KMS-11 (cell line): Measurements from ENCODE around the gene IL17RE.

Source experiments
- H2AFZ ChIP-seq: fragments of 200-600 bp; sonication (generic); 2 replicates; pipeline ENCODE4 v1.6.1; 2016; ENCODE audit warnings: antibody characterized with exemption, mixed run types, low read depth
- H3K27ac ChIP-seq: fragments of 200-600 bp; sonication (generic); 2 replicates; pipeline ENCODE4 v1.6.1; 2016; ENCODE audit warnings: mild to moderate bottlenecking, mixed run types
- H3K27me3 ChIP-seq: fragments of 200-600 bp; sonication (generic); 2 replicates; pipeline ENCODE4 v1.6.1; 2017; ENCODE audit warnings: mild to moderate bottlenecking, low read depth, mixed run types, moderate library complexity; ENCODE audit not compliant: insufficient read depth
- H3K36me3 ChIP-seq: fragments of 200-600 bp; sonication (generic); 2 replicates; pipeline ENCODE4 v1.6.1; 2017; ENCODE audit warnings: mild to moderate bottlenecking, mixed run types; ENCODE audit not compliant: insufficient read depth
- H3K4me1 ChIP-seq: fragments of 200-600 bp; sonication (generic); 2 replicates; pipeline ENCODE4 v1.6.1; 2016; ENCODE audit warnings: mild to moderate bottlenecking, low read depth, mixed run types; ENCODE audit not compliant: poor library complexity, severe bottlenecking
- H3K4me2 ChIP-seq: fragments of 200-600 bp; sonication (generic); 2 replicates; pipeline ENCODE4 v1.7.0; 2016; ENCODE audit warnings: mild to moderate bottlenecking, mixed run types
- H3K4me3 ChIP-seq: fragments of 200-600 bp; sonication (generic); IDR thresholded peaks from 2 replicates; pipeline ENCODE4 v1.6.1; 2017; ENCODE audit warnings: low read depth, low read length, mixed read lengths; ENCODE audit not compliant: insufficient read depth
- H3K79me2 ChIP-seq: fragments of 200-600 bp; sonication (generic); 2 replicates; pipeline ENCODE4 v1.6.1; 2016; ENCODE audit warnings: low read depth, mixed run types; ENCODE audit not compliant: insufficient read depth
- H3K9ac ChIP-seq: fragments of 200-600 bp; sonication (generic); 2 replicates; pipeline ENCODE4 v1.6.1; 2016; ENCODE audit warnings: mild to moderate bottlenecking, mixed run types
- H4K20me1 ChIP-seq: fragments of 200-600 bp; sonication (generic); 2 replicates; pipeline ENCODE4 v1.6.1; 2016; ENCODE audit warnings: mild to moderate bottlenecking, mixed run types; ENCODE audit not compliant: insufficient read depth
- TF ChIP-seq, protein P1 (sequence below): fragments of 200-600 bp; sonication (generic); conservative IDR thresholded peaks from 2 replicates; pipeline ENCODE4 v1.6.1; 2017; ENCODE audit warnings: low read depth, mild to moderate bottlenecking, antibody characterized with exemption, low read length, moderate library complexity, mixed read lengths

Gene IL17RE

DNA sequence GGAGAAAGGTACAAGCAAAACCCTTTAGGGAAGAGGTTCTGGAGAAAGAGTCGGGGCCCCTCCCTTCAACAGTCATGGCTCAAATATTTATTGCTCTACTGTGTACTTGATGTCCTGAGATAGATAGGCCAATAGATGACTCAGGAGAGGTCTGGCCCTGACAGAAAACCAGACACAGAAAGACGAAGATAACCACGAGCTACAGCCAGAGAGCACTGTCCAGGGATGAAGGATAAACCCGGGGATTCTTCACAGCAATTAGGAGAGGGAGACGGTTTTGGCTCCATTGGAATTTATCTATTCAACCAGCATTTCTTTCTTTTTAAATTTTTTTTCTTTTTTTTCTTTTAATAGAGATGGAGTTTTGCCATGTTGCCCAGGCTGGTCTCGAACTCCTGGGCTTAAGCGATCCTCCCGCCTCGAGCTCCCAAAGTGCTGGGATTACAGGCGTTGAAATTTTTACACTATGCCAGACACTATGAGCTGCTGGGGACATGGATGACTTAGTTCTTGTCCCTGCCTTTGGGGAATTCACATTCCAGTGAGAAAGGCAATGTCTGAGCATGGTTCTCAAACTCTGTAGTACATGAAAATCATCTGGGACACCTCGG lies 18.0 kb upstream of the IL17RE start:
- Histone ChIP-seq H3K36me3 (no peaks in the 10 kb centered on the region), H4K20me1 (no peaks in the 10 kb centered on the region), H3K4me1 (peaks cover 2% of the 10 kb centered on the region), H3K4me2 (no peak overlapping the region), H3K27me3 (no peaks in the 10 kb centered on the region), H3K27ac (no peak overlapping the region), H3K4me3 (no peak overlapping the region), H3K9ac (no peak overlapping the region), H3K79me2 (no peaks in the 10 kb centered on the region), H2AFZ (no peak overlapping the region)
- TF ChIP-seq, protein P1, sequence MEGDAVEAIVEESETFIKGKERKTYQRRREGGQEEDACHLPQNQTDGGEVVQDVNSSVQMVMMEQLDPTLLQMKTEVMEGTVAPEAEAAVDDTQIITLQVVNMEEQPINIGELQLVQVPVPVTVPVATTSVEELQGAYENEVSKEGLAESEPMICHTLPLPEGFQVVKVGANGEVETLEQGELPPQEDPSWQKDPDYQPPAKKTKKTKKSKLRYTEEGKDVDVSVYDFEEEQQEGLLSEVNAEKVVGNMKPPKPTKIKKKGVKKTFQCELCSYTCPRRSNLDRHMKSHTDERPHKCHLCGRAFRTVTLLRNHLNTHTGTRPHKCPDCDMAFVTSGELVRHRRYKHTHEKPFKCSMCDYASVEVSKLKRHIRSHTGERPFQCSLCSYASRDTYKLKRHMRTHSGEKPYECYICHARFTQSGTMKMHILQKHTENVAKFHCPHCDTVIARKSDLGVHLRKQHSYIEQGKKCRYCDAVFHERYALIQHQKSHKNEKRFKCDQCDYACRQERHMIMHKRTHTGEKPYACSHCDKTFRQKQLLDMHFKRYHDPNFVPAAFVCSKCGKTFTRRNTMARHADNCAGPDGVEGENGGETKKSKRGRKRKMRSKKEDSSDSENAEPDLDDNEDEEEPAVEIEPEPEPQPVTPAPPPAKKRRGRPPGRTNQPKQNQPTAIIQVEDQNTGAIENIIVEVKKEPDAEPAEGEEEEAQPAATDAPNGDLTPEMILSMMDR, result no peak

DNA sequence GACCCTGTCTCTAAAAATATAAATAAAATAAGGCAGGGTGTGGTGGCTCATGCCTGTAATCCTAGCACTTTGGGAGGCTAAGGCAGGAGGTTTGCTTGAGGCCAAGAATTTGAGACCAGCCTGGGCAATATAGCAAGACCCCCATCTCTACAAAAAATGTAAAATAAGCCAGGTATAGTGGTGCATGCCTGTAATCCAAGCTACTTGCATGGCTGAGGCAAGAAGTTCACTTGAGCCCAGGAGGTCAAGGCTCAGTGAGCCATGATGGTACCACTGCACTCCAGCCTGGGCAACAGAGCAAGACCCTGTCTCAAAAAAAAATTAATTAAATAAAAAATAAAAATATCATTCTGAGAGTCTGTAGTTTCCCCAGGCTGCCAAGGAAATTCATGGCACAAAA lies 16.3 kb upstream of the IL17RE start:
- H3K4me3 ChIP-seq, result no peak overlapping the region
- no peak overlapping the region for H3K4me2 ChIP-seq
- H3K9ac ChIP-seq, result no peak overlapping the region
- H3K36me3 ChIP-seq, result no peaks in the 10 kb centered on the region
- no peaks in the 10 kb centered on the region for H4K20me1 ChIP-seq
- H3K4me1 ChIP-seq, result peaks cover 3% of the 10 kb centered on the region
- TF ChIP-seq, protein P1, result no peak
- H3K27ac ChIP-seq, result no peak overlapping the region
- peaks cover 8% of the 10 kb centered on the region for H3K79me2 ChIP-seq
- no peaks in the 10 kb centered on the region for H3K27me3 ChIP-seq
- no peak overlapping the region for H2AFZ ChIP-seq

DNA sequence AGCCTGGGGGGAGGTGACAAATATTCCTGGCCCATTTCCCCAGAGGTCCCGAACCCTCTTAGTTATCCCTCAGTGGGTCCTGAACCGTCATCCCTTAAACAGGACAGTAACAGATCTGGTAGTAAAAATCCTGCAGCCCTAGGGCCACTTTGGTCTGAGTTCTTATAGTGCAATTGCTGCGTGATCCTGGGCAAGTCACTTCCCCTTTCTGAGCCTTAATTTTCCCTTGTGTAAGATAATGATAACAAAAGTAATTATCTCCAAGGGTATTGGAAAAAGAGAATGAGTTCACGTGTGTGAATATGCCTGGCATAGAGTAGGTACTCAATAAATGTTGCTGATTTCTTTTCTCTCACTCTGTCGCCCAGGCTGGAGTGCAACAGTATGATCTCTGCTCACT lies 15.2 kb upstream of the IL17RE start:
- H4K20me1 ChIP-seq, result no peaks in the 10 kb centered on the region
- TF ChIP-seq, protein P1, result no peak
- no peaks in the 10 kb centered on the region for H3K27me3 ChIP-seq
- no peak overlapping the region for H3K9ac ChIP-seq
- H3K4me1 ChIP-seq, result peaks cover 3% of the 10 kb centered on the region
- no peak overlapping the region for H2AFZ ChIP-seq
- no peak overlapping the region for H3K27ac ChIP-seq
- H3K36me3 ChIP-seq, result no peaks in the 10 kb centered on the region
- no peak overlapping the region for H3K4me2 ChIP-seq
- peaks cover 14% of the 10 kb centered on the region for H3K79me2 ChIP-seq
- no peak overlapping the region for H3K4me3 ChIP-seq

DNA sequence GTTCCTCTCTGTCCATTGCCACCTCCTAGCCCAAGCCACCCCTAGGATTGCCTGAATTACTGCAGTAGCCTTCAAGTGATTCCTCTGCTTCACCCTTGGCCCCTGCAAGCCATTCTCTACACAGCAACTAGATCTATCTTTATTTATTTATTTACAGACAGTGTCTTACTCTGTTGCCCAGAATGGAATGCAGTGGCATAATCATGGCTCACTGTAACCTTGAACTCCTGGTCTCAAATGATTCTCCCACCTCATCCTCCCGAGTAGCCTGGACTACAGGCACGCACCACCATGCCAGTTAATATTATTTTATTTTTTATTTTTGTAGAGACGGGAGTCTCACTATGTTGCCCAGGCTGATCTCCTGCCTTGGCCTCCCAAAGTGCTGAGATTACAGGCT lies 14.1 kb upstream of the IL17RE start:
- no peaks in the 10 kb centered on the region for H3K36me3 ChIP-seq
- TF ChIP-seq, protein P1, result no peak
- no peak overlapping the region for H3K4me3 ChIP-seq
- no peak overlapping the region for H3K4me2 ChIP-seq
- no peak overlapping the region for H3K27ac ChIP-seq
- peaks cover 4% of the 10 kb centered on the region for H3K4me1 ChIP-seq
- no peak overlapping the region for H2AFZ ChIP-seq
- peaks cover 21% of the 10 kb centered on the region for H3K79me2 ChIP-seq
- no peaks in the 10 kb centered on the region for H3K27me3 ChIP-seq
- H3K9ac ChIP-seq, result no peak overlapping the region
- no peaks in the 10 kb centered on the region for H4K20me1 ChIP-seq
